Dendritic cell treated with granulocyte-macrophage colony-stimulating factor and Interleukin-4, amounts not matched to agents 40 ng/mL and 50 ng/mL, for 4 days (primary cell): ENCODE measurements around the gene ZFAND3.
A peak's percentile ranks its signal among the peaks of the same experiment; 100 is the strongest.

ENCODE experiments used
- H3K27ac Mint-ChIP-seq: one replicate; pipeline ENCODE4 v1.8.0; 2022; ENCODE audit warnings: mild to moderate bottlenecking, mixed read lengths
- H3K27me3 Mint-ChIP-seq: one replicate; pipeline ENCODE4 v1.8.0; 2022; ENCODE audit warnings: mild to moderate bottlenecking, mixed read lengths
- H3K36me3 Mint-ChIP-seq: one replicate; pipeline ENCODE4 v1.8.0; 2022; ENCODE audit warnings: low read depth, mixed read lengths
- H3K4me1 Mint-ChIP-seq: one replicate; pipeline ENCODE4 v1.8.0; 2022; ENCODE audit warnings: low read depth, mixed read lengths
- H3K4me3 Mint-ChIP-seq: one replicate; pipeline ENCODE4 v1.8.0; 2022; ENCODE audit warnings: mild to moderate bottlenecking, moderate library complexity, mixed read lengths
- H3K9me3 Mint-ChIP-seq: one replicate; pipeline ENCODE4 v1.8.0; 2022; ENCODE audit warnings: mixed read lengths
- intact Hi-C: fragments of 100-400 bp; cut with micrococcal nuclease; formaldehyde crosslinking; loops from one replicate; pipeline ENCODE4 v1.15.0; 2022

ZFAND3 gene

GRCh38 chr6:38142178-38142902 is 322.8 kb downstream of the ZFAND3 start:
- H3K27ac Mint-ChIP-seq: no peak overlapping the region
- no peaks in the 10 kb centered on the region for H3K9me3 Mint-ChIP-seq

DNA sequence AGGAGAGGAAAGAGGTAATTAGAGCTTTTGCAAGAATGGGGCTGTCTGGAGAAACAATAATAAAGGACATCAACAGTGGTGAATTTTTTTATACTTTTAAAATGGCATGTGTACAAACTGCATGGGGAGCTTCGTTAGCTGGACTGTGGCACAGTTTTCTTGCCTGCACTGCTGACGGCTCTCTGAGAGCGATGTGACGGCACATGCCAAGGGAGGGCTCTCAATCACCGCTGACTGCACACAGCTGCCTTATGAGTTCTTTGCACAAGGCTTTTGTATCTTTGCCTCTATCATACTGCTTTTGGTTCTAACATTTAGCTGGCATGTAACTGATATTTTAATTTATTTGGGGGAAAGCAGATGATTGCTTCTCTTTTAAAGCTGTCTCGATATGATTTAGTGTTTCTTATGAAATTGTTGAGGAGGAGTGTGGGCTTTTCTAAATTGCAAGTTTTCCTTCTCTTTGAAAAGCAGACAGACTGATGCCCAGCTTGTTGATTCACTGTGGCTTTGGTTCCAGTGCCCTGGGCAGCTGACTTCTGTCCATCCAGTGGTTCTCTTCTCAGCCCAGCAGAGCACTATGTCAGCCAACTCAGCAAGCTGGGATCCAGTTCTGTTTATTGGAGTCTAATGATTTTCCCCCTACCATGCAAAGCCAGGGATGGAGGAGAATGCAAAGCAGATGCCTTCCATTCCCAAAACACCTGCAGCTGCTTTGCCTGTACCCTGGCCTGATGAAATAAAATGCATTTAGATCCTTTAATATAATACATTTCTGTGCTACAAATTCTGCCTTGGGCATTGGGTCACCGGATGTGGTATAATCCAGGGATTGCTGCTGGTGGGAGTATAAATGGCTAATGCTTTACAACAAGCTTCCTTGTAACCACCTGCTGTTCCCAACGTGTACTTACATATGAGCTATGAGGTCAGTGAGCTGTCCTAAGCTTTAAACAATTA is 323.9 kb downstream of the ZFAND3 start:
- intact Hi-C loops: no loop called here
- Mint-ChIP-seq H3K4me1 (peaks cover 36% of the 10 kb centered on the region), H3K36me3 (peaks cover 72% of the 10 kb centered on the region), H3K27me3 (no peaks in the 10 kb centered on the region), H3K27ac (no peak overlapping the region), H3K9me3 (no peaks in the 10 kb centered on the region), H3K4me3 (no peak overlapping the region)

More at GRCh38 chr6:38142178-38142902, 322.8 kb downstream of the ZFAND3 start:
- H3K36me3 Mint-ChIP-seq: peaks cover 75% of the 10 kb centered on the region
- intact Hi-C loops: no loop called here
- no peaks in the 10 kb centered on the region for H3K27me3 Mint-ChIP-seq
- H3K4me1 Mint-ChIP-seq: peaks cover 28% of the 10 kb centered on the region
- no peak overlapping the region for H3K4me3 Mint-ChIP-seq

DNA sequence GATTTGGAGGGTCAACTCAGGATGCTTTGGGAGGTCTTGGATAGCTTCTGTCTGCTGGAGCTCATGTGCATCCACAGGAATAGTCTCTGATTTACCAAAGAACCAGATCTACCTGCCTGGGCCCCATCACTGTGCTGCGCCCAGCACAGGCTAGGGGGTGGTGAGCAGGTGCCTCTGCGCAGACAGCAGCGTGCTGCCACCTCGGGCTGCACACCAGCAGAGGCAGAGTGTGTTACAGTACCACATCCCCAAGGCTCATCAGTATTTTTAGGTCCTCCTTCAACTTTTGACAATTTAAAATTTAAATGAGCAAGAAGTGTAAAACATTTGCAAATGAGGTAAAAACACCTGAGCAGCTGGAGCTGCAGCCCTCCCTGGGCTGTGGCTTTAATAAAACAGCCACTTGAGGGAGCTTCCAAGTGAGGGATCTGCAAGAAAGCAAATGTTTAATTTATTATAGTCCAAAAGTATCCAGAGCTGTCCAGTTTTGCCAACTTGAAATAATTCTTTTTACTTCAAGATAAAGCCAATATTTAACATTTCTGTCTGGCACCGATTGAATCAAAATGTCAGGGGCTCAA is 324.9 kb downstream of the ZFAND3 start:
- H3K4me3 Mint-ChIP-seq: no peak overlapping the region
- H3K9me3 Mint-ChIP-seq: no peaks in the 10 kb centered on the region
- peaks cover 42% of the 10 kb centered on the region for H3K4me1 Mint-ChIP-seq
- no peak overlapping the region for H3K27ac Mint-ChIP-seq
- H3K36me3 Mint-ChIP-seq: peaks cover 66% of the 10 kb centered on the region
- no peaks in the 10 kb centered on the region for H3K27me3 Mint-ChIP-seq
- intact Hi-C loops: no loop called here

GRCh38 chr6:38146021-38146733 is 326.6 kb downstream of the ZFAND3 start:
- intact Hi-C loops: no loop called here
- Mint-ChIP-seq H3K4me3 (no peak overlapping the region), H3K36me3 (peaks cover 67% of the 10 kb centered on the region), H3K27me3 (no peaks in the 10 kb centered on the region), H3K9me3 (no peaks in the 10 kb centered on the region), H3K4me1 (peaks cover 36% of the 10 kb centered on the region), H3K27ac (no peak overlapping the region)

GRCh38 chr6:38146734-38147027 is 327.2 kb downstream of the ZFAND3 start:
- Mint-ChIP-seq H3K27me3 (no peaks in the 10 kb centered on the region), H3K4me1 (peaks cover 36% of the 10 kb centered on the region), H3K27ac (no peak overlapping the region), H3K4me3 (no peak overlapping the region), H3K9me3 (no peaks in the 10 kb centered on the region), H3K36me3 (peaks cover 66% of the 10 kb centered on the region)
- intact Hi-C loops: no loop called here

GRCh38 chr6:38148606-38149005 is 329.1 kb downstream of the ZFAND3 start:
- Mint-ChIP-seq H3K4me3 (no peak overlapping the region), H3K9me3 (no peaks in the 10 kb centered on the region), H3K27me3 (no peaks in the 10 kb centered on the region), H3K36me3 (peaks cover 68% of the 10 kb centered on the region), H3K27ac (peak overlapping the region; percentile 0), H3K4me1 (peaks cover 50% of the 10 kb centered on the region)
- intact Hi-C loops: no loop called here

DNA sequence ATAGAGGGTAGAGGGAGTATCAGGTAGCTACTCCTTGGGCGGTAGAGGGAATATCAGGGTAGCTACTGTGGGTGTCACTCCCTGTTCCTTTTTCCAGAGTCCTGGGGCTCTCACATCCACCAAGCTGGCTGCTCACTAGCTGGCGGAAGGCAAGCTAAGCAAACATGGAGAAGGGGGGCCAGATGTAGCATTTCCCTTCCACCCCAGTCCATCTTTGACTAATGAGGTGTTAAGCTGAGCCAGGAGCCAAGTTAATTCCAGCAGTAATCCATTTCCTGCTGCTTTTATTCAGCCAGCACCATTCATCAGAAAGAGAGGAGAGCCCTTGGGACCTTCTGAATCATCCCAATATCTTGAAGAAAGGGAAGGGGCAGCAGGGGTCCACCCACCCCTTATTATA is 330.0 kb downstream of the ZFAND3 start:
- Mint-ChIP-seq H3K36me3 (peaks cover 69% of the 10 kb centered on the region), H3K9me3 (no peaks in the 10 kb centered on the region), H3K27ac (peak overlapping the region; percentile 0), H3K4me3 (no peak overlapping the region), H3K27me3 (no peaks in the 10 kb centered on the region), H3K4me1 (peaks cover 55% of the 10 kb centered on the region)
- intact Hi-C loops: no loop called here

GRCh38 chr6:38150021-38150420 is 330.5 kb downstream of the ZFAND3 start:
- H3K4me3 Mint-ChIP-seq: no peak overlapping the region
- H3K4me1 Mint-ChIP-seq: peaks cover 60% of the 10 kb centered on the region
- peaks cover 74% of the 10 kb centered on the region for H3K36me3 Mint-ChIP-seq
- H3K9me3 Mint-ChIP-seq: no peaks in the 10 kb centered on the region
- no peaks in the 10 kb centered on the region for H3K27me3 Mint-ChIP-seq
- intact Hi-C loops: no loop called here
- H3K27ac Mint-ChIP-seq: no peak overlapping the region

DNA sequence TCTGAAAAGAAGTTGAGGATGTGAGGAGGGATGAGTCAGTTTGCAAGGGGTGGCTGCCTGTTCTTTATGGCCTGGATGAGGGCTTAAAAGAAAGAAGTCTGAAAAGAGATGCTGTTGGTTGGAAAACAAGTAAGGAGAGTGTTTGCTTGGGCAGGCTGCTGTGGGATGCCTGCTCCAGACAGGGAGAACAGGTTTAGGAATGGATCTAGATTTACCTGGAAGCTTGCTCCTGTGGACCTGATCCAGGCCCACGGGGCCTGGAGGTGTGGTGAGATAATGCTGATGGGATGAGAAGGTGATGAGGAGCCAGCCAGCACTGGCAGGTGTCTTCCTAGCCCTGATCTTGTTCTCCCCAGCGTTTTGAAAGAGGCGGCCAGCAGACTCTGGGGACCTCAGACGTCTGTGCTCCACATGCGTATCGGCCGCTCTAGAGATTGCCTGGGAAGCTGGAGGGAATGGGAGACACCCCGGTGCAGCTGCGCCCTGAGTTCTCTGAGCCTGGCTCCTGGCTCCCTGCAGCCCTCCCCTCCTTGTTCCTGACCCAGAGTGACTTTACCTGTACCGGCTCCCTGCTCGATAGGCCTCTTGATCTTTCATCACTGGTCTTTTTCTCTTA is 331.3 kb downstream of the ZFAND3 start:
- Mint-ChIP-seq H3K9me3 (no peaks in the 10 kb centered on the region), H3K4me3 (no peak overlapping the region), H3K36me3 (peaks cover 76% of the 10 kb centered on the region), H3K27me3 (no peaks in the 10 kb centered on the region), H3K27ac (no peak overlapping the region), H3K4me1 (peaks cover 61% of the 10 kb centered on the region)
- intact Hi-C loops: no loop called here

GRCh38 chr6:38151580-38152500 is 332.3 kb downstream of the ZFAND3 start:
- Mint-ChIP-seq H3K36me3 (peaks cover 71% of the 10 kb centered on the region), H3K4me3 (no peak overlapping the region), H3K9me3 (no peaks in the 10 kb centered on the region), H3K27me3 (no peaks in the 10 kb centered on the region), H3K27ac (no peak overlapping the region), H3K4me1 (peaks cover 50% of the 10 kb centered on the region)
- intact Hi-C loops: no loop called here

DNA sequence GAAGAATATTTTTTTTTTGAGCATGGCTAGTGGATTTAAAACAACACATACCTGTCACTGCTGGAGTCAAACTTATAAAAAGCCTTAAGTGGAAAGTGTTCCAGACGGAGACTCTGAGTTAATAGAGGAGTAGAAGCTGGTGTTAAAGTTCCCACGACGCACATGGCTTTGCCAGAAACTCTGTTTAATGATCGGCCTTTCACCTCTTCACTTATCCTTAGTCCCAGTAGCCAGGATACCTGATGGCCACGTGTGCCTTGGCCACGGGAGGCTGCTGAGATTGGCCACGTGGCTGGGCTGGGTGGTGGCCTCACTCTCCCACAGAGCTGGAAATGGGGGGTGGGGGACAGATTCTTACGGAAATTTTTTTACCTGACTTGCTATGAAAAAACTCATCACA is 333.1 kb downstream of the ZFAND3 start:
- H3K4me1 Mint-ChIP-seq: peaks cover 46% of the 10 kb centered on the region
- no peak overlapping the region for H3K27ac Mint-ChIP-seq
- H3K36me3 Mint-ChIP-seq: peaks cover 71% of the 10 kb centered on the region
- no peaks in the 10 kb centered on the region for H3K9me3 Mint-ChIP-seq
- intact Hi-C loops: no loop called here
- H3K4me3 Mint-ChIP-seq: no peak overlapping the region
- H3K27me3 Mint-ChIP-seq: no peaks in the 10 kb centered on the region

DNA sequence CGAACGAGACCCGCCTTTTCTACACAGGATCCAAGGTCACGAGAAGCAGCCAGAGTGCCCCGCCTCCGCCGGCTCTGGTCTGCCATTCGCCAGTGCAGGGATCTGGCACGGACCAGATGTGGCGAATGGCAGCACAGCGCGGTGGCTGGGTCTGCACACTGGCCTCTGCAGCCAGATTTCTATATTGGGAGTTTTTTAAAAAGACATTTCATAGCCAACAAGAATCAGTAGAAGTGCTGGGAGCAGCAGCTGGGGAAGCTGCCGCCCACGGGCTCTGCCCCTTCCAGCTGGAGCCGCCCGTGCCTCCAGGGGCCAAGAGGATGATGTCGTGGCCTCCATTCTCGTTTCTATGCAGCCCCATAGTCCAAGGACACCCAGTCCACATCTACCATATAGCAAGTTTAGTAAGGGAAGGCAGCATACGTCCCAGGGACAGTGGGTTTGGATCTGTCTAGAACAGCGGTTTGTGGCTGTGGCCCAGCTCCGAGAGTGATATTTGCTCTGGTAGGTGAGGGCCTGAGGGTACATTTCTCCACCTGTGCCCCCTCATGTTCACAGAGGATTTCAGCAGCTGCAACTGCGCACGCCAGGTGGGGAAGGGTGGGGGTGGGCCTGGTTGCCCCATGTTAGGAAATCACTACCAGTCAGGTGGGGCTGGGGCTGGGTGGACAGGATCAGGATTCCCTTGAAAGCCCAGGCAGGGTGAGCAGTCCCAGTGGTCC is 333.7 kb downstream of the ZFAND3 start:
- Mint-ChIP-seq H3K27me3 (no peaks in the 10 kb centered on the region), H3K9me3 (no peaks in the 10 kb centered on the region), H3K4me1 (peaks cover 47% of the 10 kb centered on the region), H3K36me3 (peaks cover 73% of the 10 kb centered on the region), H3K4me3 (no peak overlapping the region), H3K27ac (no peak overlapping the region)
- intact Hi-C loops: no loop called here
